Lower leg skin (tissue), 3 donors: ENCODE data around the gene QSOX1.

ENCODE experiments used
- CTCF ChIP-seq, 3 donors: fragments of 450-650 bp; IDR thresholded peaks; one replicate each; pipeline ENCODE4 v1.5.1; 2016; ENCODE audit warnings: antibody characterized with exemption in 3 of 3, mild to moderate bottlenecking in 3 of 3, moderate library complexity in 2 of 3
- POLR2A ChIP-seq, 2 donors: fragments of 450-650 bp; IDR thresholded peaks; one replicate each; pipeline ENCODE4 v1.6.1; 2016 to 2017; ENCODE audit warnings: antibody characterized with exemption in 2 of 2, mild to moderate bottlenecking in 1 of 2, moderate library complexity in 1 of 2

GRCh38 chr1:180130651-180131050 is 24.0 kb upstream of the QSOX1 start:
- TF ChIP-seq CTCF (IDR thresholded peaks at IDR 0.05) = no peak
- no peak for TF ChIP-seq POLR2A (IDR thresholded peaks at IDR 0.05)
